Immature natural killer cell (primary cell): Measurements from ENCODE around the gene MAP3K15. TPM values are rescaled to one million over a fixed set of nuclear protein-coding genes. Genes with fewer than 3 reads are reported as not detected.

Source experiments
- DNase-seq, 3 donors: peaks; one replicate each; pipeline ENCODE4 v3.0.0; 2022; ENCODE audit warnings: mixed read lengths in 1 of 3
- H3K27ac Mint-ChIP-seq, 6 donors: one replicate each; pipeline ENCODE4 v1.8.0; 2020; ENCODE audit warnings: mixed read lengths in 6 of 6, mild to moderate bottlenecking in 5 of 6, inconsistent platforms in 4 of 6, moderate library complexity in 3 of 6
- H3K27me3 Mint-ChIP-seq, 3 donors: one replicate each; pipeline ENCODE4 v1.8.0; 2020 to 2021; ENCODE audit warnings: low read depth in 3 of 3, mild to moderate bottlenecking in 3 of 3, mixed read lengths in 3 of 3, moderate library complexity in 3 of 3, inconsistent platforms in 1 of 3
- H3K36me3 Mint-ChIP-seq, 3 donors: one replicate each; pipeline ENCODE4 v1.8.0; 2020; ENCODE audit warnings: mixed read lengths in 3 of 3, inconsistent platforms in 2 of 3, mild to moderate bottlenecking in 2 of 3
- H3K4me1 Mint-ChIP-seq, 2 donors: one replicate each; pipeline ENCODE4 v1.8.0; 2020; ENCODE audit warnings: inconsistent platforms in 2 of 2, mild to moderate bottlenecking in 2 of 2, mixed read lengths in 2 of 2, moderate library complexity in 1 of 2
- H3K4me3 Mint-ChIP-seq, 5 donors: one replicate each; pipeline ENCODE4 v1.8.0; 2020; ENCODE audit warnings: mild to moderate bottlenecking in 5 of 5, mixed read lengths in 5 of 5, inconsistent platforms in 3 of 5, moderate library complexity in 3 of 5
- H3K9me3 Mint-ChIP-seq, 6 donors: one replicate each; pipeline ENCODE4 v1.8.0; 2020; ENCODE audit warnings: mild to moderate bottlenecking in 6 of 6, mixed read lengths in 6 of 6, inconsistent platforms in 4 of 6, moderate library complexity in 3 of 6
- polyA plus RNA-seq, 3 donors: library from polyadenylated mRNA; unstranded; fragments of 300-500 nt; fragmentation: Illumina TruSeq; gene quantifications; one replicate each; pipeline ENCODE4 v1.2.3, GENCODE V29; 2021

The MAP3K15 gene
- polyA plus RNA-seq, 3 donors from 2014 or later = not detected

- peaks cover 8 to 9% of the 10 kb centered on the region in 2 donors for H3K4me1 Mint-ChIP-seq
- no peak overlapping the region for H3K27ac Mint-ChIP-seq
- no peaks in the 10 kb centered on the region for H3K9me3 Mint-ChIP-seq
- no peak for DNase-seq
- peaks cover 0 to 7% (median 2%) of the 10 kb centered on the region in 3 donors for H3K27me3 Mint-ChIP-seq
- H3K36me3 Mint-ChIP-seq = no peaks in the 10 kb centered on the region
- no peak overlapping the region for H3K4me3 Mint-ChIP-seq
Observed at GRCh38 chrX:19375546-19375945, 139.8 kb downstream of the MAP3K15 start.

- no peak for DNase-seq
- H3K36me3 Mint-ChIP-seq = no peaks in the 10 kb centered on the region
- H3K4me1 Mint-ChIP-seq = peaks cover 8 to 9% of the 10 kb centered on the region in 2 donors
- H3K27me3 Mint-ChIP-seq = peaks cover 0 to 4% (median 2%) of the 10 kb centered on the region in 3 donors
- H3K4me3 Mint-ChIP-seq = peak overlapping the region; percentile 13 to 96 (median 84)
- no peaks in the 10 kb centered on the region for H3K9me3 Mint-ChIP-seq
- H3K27ac Mint-ChIP-seq = no peak overlapping the region
Observed at GRCh38 chrX:19373351-19373891, 141.9 kb downstream of the MAP3K15 start.

DNA sequence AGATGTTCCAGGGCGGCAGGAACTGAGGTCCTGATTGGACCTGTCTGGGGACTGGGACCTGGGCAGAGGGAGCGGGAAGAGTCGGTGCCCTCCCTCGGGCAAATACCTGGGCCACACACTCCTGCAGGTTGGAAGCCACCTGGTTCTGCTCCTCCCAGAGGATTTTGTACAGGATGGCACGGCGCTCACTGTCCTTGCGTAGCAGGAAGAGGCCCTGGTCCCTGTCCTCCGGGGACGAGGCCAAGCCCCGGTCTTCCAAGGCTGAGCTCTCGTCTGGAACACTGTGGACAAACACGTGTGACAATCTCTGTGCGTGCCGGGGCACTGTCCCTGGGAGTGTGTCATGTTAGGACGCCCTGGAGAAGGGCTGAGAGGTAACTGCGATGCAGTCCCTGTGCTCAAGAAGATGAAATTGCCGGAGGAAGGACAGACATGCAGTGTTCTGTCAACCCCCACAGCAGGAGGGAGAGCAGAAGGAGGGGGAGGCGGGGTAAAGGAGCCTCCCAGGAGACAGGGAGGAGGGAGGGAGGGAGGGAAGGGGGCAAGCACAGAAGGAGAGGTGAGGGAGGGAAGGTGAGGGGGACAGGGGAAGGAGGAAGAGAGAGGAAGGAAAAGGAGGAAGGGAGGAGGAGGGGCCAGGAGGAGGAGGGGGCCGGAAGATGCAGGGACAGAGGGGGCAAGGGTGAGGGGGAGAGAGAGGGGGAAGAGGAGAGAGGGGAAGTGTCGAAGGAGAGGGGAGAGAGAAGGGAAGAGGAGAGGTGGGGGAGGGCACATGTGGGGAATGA, 142.6 kb downstream of the MAP3K15 start:
- no peak for DNase-seq
- Mint-ChIP-seq H3K4me1 (peaks cover 8 to 9% of the 10 kb centered on the region in 2 donors), H3K27me3 (peaks cover 0 to 4% (median 2%) of the 10 kb centered on the region in 3 donors), H3K9me3 (no peaks in the 10 kb centered on the region), H3K36me3 (no peaks in the 10 kb centered on the region), H3K27ac (peak overlapping the region in 3 of 6 donors; percentile 31 to 53 (median 37)), H3K4me3 (peak overlapping the region; percentile 84 to 99 (median 93))

- peak overlapping the region in 2 of 6 donors; percentile 37 to 53 for H3K27ac Mint-ChIP-seq
- no peaks in the 10 kb centered on the region for H3K9me3 Mint-ChIP-seq
Observed at GRCh38 chrX:19372170-19372546, 143.2 kb downstream of the MAP3K15 start.

DNA sequence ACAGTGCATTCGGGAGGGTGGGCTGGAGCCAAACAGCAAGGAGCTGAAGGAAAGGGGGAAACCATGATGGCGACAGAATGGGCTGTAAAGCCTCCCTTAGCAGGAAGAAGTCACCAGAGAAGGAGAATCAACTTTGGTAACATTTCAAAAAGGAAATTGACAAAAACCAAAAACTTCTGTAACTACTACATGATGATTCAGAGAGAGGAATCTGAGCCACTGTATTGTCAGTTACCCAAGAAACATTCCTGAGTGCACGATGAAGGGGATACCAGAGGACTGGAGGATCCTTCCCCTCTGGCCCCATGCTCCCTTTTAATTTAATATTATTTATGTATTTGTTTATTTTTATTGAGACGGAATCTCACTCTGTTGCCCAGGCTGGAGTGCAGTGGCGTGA, 145.2 kb downstream of the MAP3K15 start:
- no peak for DNase-seq
- no peaks in the 10 kb centered on the region for H3K9me3 Mint-ChIP-seq
- H3K27ac Mint-ChIP-seq = no peak overlapping the region
- H3K36me3 Mint-ChIP-seq = peaks cover 0 to 8% (median 5%) of the 10 kb centered on the region in 3 donors
- H3K27me3 Mint-ChIP-seq = peaks cover 0 to 2% (median 0%) of the 10 kb centered on the region in 3 donors
- no peak overlapping the region for H3K4me3 Mint-ChIP-seq
- H3K4me1 Mint-ChIP-seq = peaks cover 8 to 9% of the 10 kb centered on the region in 2 donors

More at GRCh38 chrX:19372170-19372546, 143.2 kb downstream of the MAP3K15 start:
- no peaks in the 10 kb centered on the region for H3K36me3 Mint-ChIP-seq
- peak; percentile 44 to 57 (median 51) for DNase-seq
- H3K27me3 Mint-ChIP-seq = peaks cover 0 to 2% (median 2%) of the 10 kb centered on the region in 3 donors
- peaks cover 8 to 9% of the 10 kb centered on the region in 2 donors for H3K4me1 Mint-ChIP-seq
- peak overlapping the region; percentile 84 to 99 (median 93) for H3K4me3 Mint-ChIP-seq

- Mint-ChIP-seq H3K4me1 (peaks cover 8 to 9% of the 10 kb centered on the region in 2 donors), H3K9me3 (no peaks in the 10 kb centered on the region), H3K27me3 (peaks cover 0 to 2% (median 0%) of the 10 kb centered on the region in 3 donors), H3K4me3 (no peak overlapping the region), H3K36me3 (peaks cover 0 to 8% (median 5%) of the 10 kb centered on the region in 3 donors), H3K27ac (no peak overlapping the region)
- DNase-seq = no peak
Observed at GRCh38 chrX:19368576-19368975, 146.7 kb downstream of the MAP3K15 start.

DNA sequence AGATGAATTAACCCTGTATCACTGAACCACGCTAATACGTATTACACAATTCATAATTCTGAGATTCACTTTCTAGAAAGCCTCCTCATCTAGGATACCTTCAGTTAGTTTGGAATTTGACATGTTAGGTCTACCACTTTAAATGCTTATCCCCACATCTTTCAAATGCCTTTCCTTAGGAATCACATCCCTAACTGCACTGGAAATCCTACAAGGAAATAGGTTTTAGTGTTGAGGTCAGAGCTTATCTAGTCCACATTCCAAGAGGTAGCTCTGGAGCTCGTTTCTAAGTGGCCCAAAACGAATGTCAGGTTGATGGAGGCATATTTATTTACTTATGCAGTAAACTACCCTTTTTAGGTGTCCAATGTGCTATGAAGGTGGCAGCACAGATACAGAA, 153.6 kb downstream of the MAP3K15 start:
- H3K4me1 Mint-ChIP-seq = no peaks in the 10 kb centered on the region
- no peak overlapping the region for H3K4me3 Mint-ChIP-seq
- peaks cover 0 to 2% (median 2%) of the 10 kb centered on the region in 3 donors for H3K27me3 Mint-ChIP-seq
- H3K36me3 Mint-ChIP-seq = peaks cover 0 to 22% (median 12%) of the 10 kb centered on the region in 3 donors
- H3K27ac Mint-ChIP-seq = no peak overlapping the region
- H3K9me3 Mint-ChIP-seq = no peaks in the 10 kb centered on the region
- DNase-seq = no peak

DNA sequence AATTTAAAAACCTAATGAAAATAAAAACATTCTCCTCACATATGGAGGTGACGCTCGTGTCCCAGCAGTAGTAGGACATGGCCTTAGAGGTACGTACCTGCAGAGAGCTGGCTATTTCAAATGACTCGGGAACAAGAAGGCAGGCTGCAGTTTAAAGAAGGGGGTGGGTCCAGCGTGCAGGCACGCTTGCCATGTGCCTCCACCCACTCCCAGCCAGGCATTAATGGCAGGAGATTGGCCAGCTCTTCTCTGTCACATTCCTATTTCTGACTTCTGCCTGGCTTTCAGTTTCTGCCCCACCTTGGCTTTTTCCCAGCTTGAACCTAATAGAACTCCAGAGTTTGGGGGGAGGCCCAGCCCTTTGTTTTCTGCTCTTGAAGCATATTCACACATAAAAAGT, 154.4 kb downstream of the MAP3K15 start:
- peaks cover 0 to 2% (median 2%) of the 10 kb centered on the region in 3 donors for H3K27me3 Mint-ChIP-seq
- H3K4me3 Mint-ChIP-seq = no peak overlapping the region
- H3K36me3 Mint-ChIP-seq = peaks cover 0 to 21% (median 7%) of the 10 kb centered on the region in 3 donors
- no peaks in the 10 kb centered on the region for H3K9me3 Mint-ChIP-seq
- DNase-seq = no peak
- H3K27ac Mint-ChIP-seq = peak overlapping the region in 1 of 6 donors; percentile 8
- H3K4me1 Mint-ChIP-seq = no peaks in the 10 kb centered on the region

GRCh38 chrX:19358521-19358920, 156.8 kb downstream of the MAP3K15 start:
- Mint-ChIP-seq H3K4me3 (no peak overlapping the region), H3K36me3 (peaks cover 4 to 21% (median 10%) of the 10 kb centered on the region in 3 donors), H3K27ac (no peak overlapping the region), H3K27me3 (peaks cover 0 to 4% (median 2%) of the 10 kb centered on the region in 3 donors), H3K9me3 (no peaks in the 10 kb centered on the region), H3K4me1 (peaks cover 0 to under 1% of the 10 kb centered on the region in 2 donors)
- no peak for DNase-seq

DNA sequence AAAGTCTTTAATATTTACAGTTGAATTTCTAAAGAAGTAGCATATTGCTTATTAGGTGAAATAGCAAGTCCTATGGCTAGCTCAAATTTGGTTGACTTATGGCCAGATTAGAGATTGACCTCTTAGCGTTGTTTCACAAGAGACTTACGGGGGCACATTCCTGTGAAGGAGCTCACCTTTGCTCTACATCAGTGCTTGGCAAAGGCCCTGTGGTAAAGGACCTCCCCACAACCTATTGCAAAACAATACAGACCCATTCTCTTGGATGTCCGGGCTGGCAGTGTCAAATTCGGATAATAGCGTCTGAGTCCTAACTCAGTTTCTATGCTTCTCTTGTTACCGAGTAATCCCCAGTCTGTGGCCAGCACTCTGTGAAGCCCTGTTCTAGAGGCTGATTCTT, 160.7 kb downstream of the MAP3K15 start:
- H3K4me3 Mint-ChIP-seq = no peak overlapping the region
- no peaks in the 10 kb centered on the region for H3K9me3 Mint-ChIP-seq
- peaks cover 0 to 5% (median 3%) of the 10 kb centered on the region in 3 donors for H3K27me3 Mint-ChIP-seq
- peaks cover 27 to 33% of the 10 kb centered on the region in 2 donors for H3K4me1 Mint-ChIP-seq
- H3K36me3 Mint-ChIP-seq = peaks cover 10 to 30% (median 13%) of the 10 kb centered on the region in 3 donors
- H3K27ac Mint-ChIP-seq = no peak overlapping the region
- no peak for DNase-seq

DNA sequence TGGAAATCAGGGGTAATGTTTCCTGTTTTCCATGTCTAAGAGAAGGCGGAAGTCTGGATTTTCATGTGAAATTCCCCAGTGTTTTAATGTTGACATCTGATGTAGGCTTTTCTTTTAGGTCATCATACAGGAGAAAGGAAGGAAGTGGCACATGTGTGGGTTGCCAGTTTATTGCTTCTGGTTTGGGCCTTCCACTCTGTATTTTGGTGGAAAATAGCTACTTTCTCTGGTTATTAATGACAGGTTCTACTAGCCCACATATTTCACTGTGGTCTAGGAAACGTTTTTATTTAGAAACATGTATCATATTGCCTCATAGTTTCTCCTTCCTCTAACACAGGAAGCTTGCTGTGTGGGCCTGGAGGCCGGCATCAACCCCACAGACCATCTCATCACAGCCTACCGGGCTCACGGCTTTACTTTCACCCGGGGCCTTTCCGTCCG, 164.3 kb downstream of the MAP3K15 start:
- Mint-ChIP-seq H3K36me3 (peaks cover 4 to 13% (median 12%) of the 10 kb centered on the region in 3 donors), H3K27ac (peak overlapping the region; percentile 81 to 97 (median 89)), H3K4me1 (peaks cover 29 to 43% of the 10 kb centered on the region in 2 donors), H3K9me3 (no peaks in the 10 kb centered on the region), H3K27me3 (peaks cover 0 to 4% (median 3%) of the 10 kb centered on the region in 3 donors), H3K4me3 (peak overlapping the region; percentile 55 to 76 (median 73))
- DNase-seq = peak; percentile 48 to 61 (median 55)

GRCh38 chrX:19349264-19349663, 166.0 kb downstream of the MAP3K15 start:
- Mint-ChIP-seq H3K27me3 (peaks cover 0 to 3% (median 2%) of the 10 kb centered on the region in 3 donors), H3K4me1 (peaks cover 32 to 43% of the 10 kb centered on the region in 2 donors), H3K9me3 (no peaks in the 10 kb centered on the region), H3K27ac (peak overlapping the region; percentile 50 to 97 (median 84)), H3K36me3 (peaks cover 0 to 12% (median 10%) of the 10 kb centered on the region in 3 donors), H3K4me3 (no peak overlapping the region)
- no peak for DNase-seq

DNA sequence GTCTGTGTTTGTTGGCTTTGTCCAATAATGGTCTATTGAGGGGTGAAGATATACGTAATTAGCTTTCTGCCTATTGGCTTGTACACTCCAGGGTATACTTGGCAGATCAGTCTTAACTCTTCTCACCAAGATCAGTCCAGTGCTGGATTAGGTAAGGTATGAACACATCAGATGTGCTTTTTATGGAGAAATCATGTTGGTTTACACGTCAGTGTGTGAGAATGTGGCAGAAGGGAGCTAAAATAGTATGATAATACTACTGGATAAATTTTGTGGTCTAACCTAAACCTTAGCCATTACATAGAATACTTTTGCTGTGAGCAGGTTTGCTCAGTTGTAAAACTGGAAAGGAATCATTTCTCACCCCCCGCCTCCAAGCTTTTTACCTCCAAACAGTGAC, 167.4 kb downstream of the MAP3K15 start:
- DNase-seq = no peak
- Mint-ChIP-seq H3K9me3 (no peaks in the 10 kb centered on the region), H3K4me3 (no peak overlapping the region), H3K4me1 (peaks cover 37 to 42% of the 10 kb centered on the region in 2 donors), H3K36me3 (peaks cover 0 to 10% (median 4%) of the 10 kb centered on the region in 3 donors), H3K27ac (no peak overlapping the region), H3K27me3 (peaks cover 2 to 3% (median 3%) of the 10 kb centered on the region in 3 donors)

DNA sequence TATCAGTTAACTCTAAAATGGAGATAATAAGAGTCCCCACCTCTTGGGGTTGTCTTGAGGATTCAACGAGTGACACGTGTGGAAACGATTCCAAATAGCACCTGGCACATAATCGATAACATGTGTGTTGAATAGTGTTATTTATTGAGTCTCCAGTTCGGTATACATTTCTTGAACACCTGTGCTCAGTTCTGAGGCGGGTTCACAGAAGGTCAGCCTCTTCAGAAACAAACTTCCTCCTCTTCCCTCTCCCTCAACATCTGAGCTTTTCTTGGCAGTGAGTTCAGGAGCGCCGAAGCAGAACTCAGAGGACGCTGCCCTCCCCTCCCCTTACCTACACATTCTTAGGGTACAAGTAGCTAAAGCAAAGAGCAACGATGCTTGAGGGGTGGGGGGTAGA, 170.6 kb downstream of the MAP3K15 start:
- Mint-ChIP-seq H3K27ac (peak overlapping the region; percentile 81 to 93 (median 90)), H3K4me3 (peak overlapping the region; percentile 85 to 90 (median 87)), H3K27me3 (peaks cover 3% of the 10 kb centered on the region in 3 donors), H3K36me3 (no peaks in the 10 kb centered on the region), H3K4me1 (peaks cover 11 to 16% of the 10 kb centered on the region in 2 donors), H3K9me3 (no peaks in the 10 kb centered on the region)
- no peak for DNase-seq
